ENCODE results near the gene SPSB3.

DNA sequence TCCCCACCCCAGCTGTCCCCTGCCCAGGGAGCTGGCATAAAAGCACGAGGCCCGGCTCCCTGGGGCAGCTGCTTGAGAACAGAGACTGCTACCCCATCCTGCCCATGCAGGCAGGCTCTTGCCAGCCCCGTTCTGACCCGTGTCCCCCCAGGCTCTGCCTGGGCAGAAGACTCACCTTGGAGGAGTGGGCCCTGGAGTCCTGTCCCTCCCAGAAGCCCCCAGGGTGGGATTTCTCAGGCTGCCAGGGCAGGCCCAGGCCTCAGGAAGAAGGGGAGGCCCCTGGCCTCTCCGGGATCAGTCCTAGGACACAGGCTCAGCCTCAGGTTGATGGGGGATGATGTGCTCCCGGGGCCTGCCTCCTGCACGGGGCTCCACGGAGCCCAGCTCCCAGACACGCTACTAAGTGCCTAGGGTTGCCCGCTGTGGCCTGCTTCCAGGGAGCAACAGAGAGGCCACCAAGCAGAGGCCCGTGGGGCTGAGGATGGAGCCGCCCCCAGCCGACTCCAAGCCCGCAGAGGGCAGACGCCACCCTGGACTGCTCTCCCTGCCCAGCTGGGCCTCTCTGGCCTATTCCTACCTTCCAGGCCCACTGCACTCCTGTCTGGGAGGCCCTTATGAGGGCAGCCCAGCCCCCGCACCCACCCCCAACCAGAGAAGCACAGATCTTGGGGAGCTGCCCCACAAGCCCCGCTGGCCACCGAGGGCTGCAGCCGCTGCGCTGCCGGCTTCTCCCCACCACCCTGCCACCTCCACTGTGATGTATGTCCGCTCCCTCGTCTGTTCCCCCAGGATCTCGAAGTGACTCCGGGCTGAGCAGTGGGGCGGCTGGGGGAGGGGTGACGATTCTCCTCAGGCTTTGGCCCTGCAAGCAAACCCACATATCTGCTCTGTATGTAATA is 12.7 kb downstream of the SPSB3 start:
- no peak for TF ChIP-seq POLR2A (IDR thresholded peaks at IDR 0.05)
- TF ChIP-seq CTCF (IDR thresholded peaks at IDR 0.05): no peak
